Nephron (organoid): ENCODE measurements around the gene TOM1.

Source experiments
- H3K27ac Mint-ChIP-seq, 3 experiments: 2 replicates each; pipeline ENCODE4 v1.8.0; 2020; ENCODE audit warnings: mixed read lengths in 3 of 3, mild to moderate bottlenecking in 2 of 3, moderate library complexity in 1 of 3
- H3K27me3 Mint-ChIP-seq: 2 replicates; pipeline ENCODE4 v1.8.0; 2021; ENCODE audit warnings: low read depth, mild to moderate bottlenecking, moderate library complexity, mixed read lengths
- H3K36me3 Mint-ChIP-seq: 2 replicates; pipeline ENCODE4 v1.8.0; 2020; ENCODE audit warnings: low read depth, mixed read lengths
- H3K4me1 Mint-ChIP-seq: 2 replicates; pipeline ENCODE4 v1.8.0; 2020; ENCODE audit warnings: mixed read lengths
- H3K4me3 Mint-ChIP-seq, 3 experiments: 2 replicates each; pipeline ENCODE4 v1.8.0; 2020; ENCODE audit warnings: mild to moderate bottlenecking in 3 of 3, mixed read lengths in 3 of 3, moderate library complexity in 2 of 3
- H3K9me3 Mint-ChIP-seq: 2 replicates; pipeline ENCODE4 v1.8.0; 2020; ENCODE audit warnings: mixed read lengths
- CTCF ChIP-seq, 3 experiments: fragments of 200-600 bp; sonication (generic); IDR thresholded peaks; one replicate each; pipeline ENCODE4 v1.5.0; 2021; ENCODE audit warnings: antibody characterized with exemption in 3 of 3; ENCODE audit not compliant: unreplicated experiment in 3 of 3

The TOM1 gene

GRCh38 chr22:35327690-35328471, 28.2 kb downstream of the TOM1 start:
- Mint-ChIP-seq H3K36me3 (peaks cover 59% of the 10 kb centered on the region), H3K27ac (no peak overlapping the region), H3K4me1 (no peaks in the 10 kb centered on the region)

GRCh38 chr22:35328472-35328885, 28.8 kb downstream of the TOM1 start:
- H3K4me1 Mint-ChIP-seq: no peaks in the 10 kb centered on the region
- no peaks in the 10 kb centered on the region for H3K9me3 Mint-ChIP-seq
- peaks cover 58% of the 10 kb centered on the region for H3K36me3 Mint-ChIP-seq
- H3K4me3 Mint-ChIP-seq: no peak overlapping the region
- TF ChIP-seq CTCF (IDR thresholded peaks at IDR 0.05; ENCODE audit: unreplicated experiment in 3 of 3): no peak
- H3K27me3 Mint-ChIP-seq: no peaks in the 10 kb centered on the region
- H3K27ac Mint-ChIP-seq: no peak overlapping the region

More at GRCh38 chr22:35327690-35328471, 28.2 kb downstream of the TOM1 start:
- no peak for TF ChIP-seq CTCF (IDR thresholded peaks at IDR 0.05; ENCODE audit: unreplicated experiment in 3 of 3)
- H3K9me3 Mint-ChIP-seq: no peaks in the 10 kb centered on the region
- H3K4me3 Mint-ChIP-seq: no peak overlapping the region
- H3K27me3 Mint-ChIP-seq: no peaks in the 10 kb centered on the region

DNA sequence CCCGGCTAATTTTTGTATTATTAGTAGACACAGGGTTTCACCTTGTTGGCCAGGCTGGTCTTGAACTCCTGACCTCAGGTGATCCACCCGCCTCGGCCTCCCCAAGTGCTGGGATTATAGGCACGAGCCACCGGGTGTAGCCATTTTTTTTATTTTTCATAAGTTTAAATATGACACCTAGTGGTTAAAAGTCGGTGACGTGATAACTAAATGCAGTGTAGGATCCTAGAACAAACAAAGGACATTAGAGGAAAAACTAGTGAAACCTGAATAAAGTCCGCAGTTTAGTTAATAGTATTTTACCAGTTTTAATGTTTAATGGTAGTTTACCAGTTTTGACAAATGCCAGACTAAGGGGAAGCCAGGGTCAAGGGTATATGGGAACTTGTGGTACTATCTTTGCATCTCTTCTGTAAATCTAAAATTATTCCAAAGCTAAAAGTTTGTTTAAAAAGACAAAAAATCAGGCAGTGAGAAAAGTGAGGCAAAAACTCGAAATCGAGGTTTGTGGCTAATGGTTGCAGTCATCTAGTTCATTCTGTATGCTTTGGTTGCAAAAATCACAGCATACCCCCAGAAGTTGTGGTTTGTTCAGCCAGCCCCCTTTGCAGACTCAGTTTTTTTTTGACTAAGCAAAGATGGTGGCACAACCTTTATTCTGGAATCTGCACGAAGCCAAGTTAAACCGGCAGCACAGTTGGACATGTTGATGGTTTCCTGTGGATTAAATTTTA, 29.6 kb downstream of the TOM1 start:
- no peaks in the 10 kb centered on the region for H3K4me1 Mint-ChIP-seq
- no peak for TF ChIP-seq CTCF (IDR thresholded peaks at IDR 0.05; ENCODE audit: unreplicated experiment in 3 of 3)

GRCh38 chr22:35330258-35330861, 30.7 kb downstream of the TOM1 start:
- H3K27ac Mint-ChIP-seq: no peak overlapping the region
- no peaks in the 10 kb centered on the region for H3K27me3 Mint-ChIP-seq
- peaks cover 56% of the 10 kb centered on the region for H3K36me3 Mint-ChIP-seq
- no peak for TF ChIP-seq CTCF (IDR thresholded peaks at IDR 0.05; ENCODE audit: unreplicated experiment in 3 of 3)
- no peaks in the 10 kb centered on the region for H3K4me1 Mint-ChIP-seq
- H3K9me3 Mint-ChIP-seq: no peaks in the 10 kb centered on the region
- H3K4me3 Mint-ChIP-seq: no peak overlapping the region

More for the DNA sequence above, 29.6 kb downstream of the TOM1 start:
- Mint-ChIP-seq H3K36me3 (peaks cover 62% of the 10 kb centered on the region), H3K9me3 (no peaks in the 10 kb centered on the region), H3K4me3 (no peak overlapping the region), H3K27me3 (no peaks in the 10 kb centered on the region), H3K27ac (no peak overlapping the region)

- Mint-ChIP-seq H3K9me3 (no peaks in the 10 kb centered on the region), H3K36me3 (peaks cover 48% of the 10 kb centered on the region), H3K4me3 (no peak overlapping the region), H3K4me1 (no peaks in the 10 kb centered on the region), H3K27me3 (no peaks in the 10 kb centered on the region), H3K27ac (no peak overlapping the region)
- TF ChIP-seq CTCF (IDR thresholded peaks at IDR 0.05; ENCODE audit: unreplicated experiment in 3 of 3): no peak
These were observed 32.6 kb downstream of the TOM1 start for GRCh38 chr22:35332278-35332677.
